H9 (cell line): Measurements from ENCODE around the gene MST1. TPM values are rescaled to one million over a fixed set of nuclear protein-coding genes. Genes with fewer than 3 reads are reported as not detected.

Experiments used
- DNase-seq: peaks from one replicate; pipeline ENCODE4 v3.0.0-alpha.2; 2017
- H2AFZ ChIP-seq: one replicate; pipeline ENCODE4 v1.6.1; 2013; ENCODE audit warnings: mild to moderate bottlenecking, low read length, control low read depth, moderate library complexity
- H2AK5ac ChIP-seq: 2 replicates; pipeline ENCODE4 v1.6.1; 2013; ENCODE audit warnings: low read length, control low read depth, mixed read lengths; ENCODE audit not compliant: insufficient read length
- H2BK120ac ChIP-seq: one replicate; pipeline ENCODE4 v1.6.1; 2013; ENCODE audit warnings: low read depth, mild to moderate bottlenecking, low read length, control low read depth, inconsistent platforms; ENCODE audit not compliant: poor library complexity, severe bottlenecking
- H2BK12ac ChIP-seq: 2 replicates; pipeline ENCODE4 v1.6.1; 2013; ENCODE audit warnings: low read length, control low read depth, mixed read lengths, low read depth; ENCODE audit not compliant: insufficient read length
- H2BK15ac ChIP-seq: 2 replicates; pipeline ENCODE4 v1.6.1; 2013; ENCODE audit warnings: low read depth, low read length, control low read depth
- H2BK20ac ChIP-seq: one replicate; pipeline ENCODE4 v1.6.1; 2013; ENCODE audit warnings: low read depth, mild to moderate bottlenecking, low read length, control low read depth, inconsistent platforms; ENCODE audit not compliant: poor library complexity, severe bottlenecking
- H2BK5ac ChIP-seq: 2 replicates; pipeline ENCODE4 v1.6.1; 2013; ENCODE audit warnings: low read length, control low read depth, mixed read lengths; ENCODE audit not compliant: insufficient read length
- H3K14ac ChIP-seq: 2 replicates; pipeline ENCODE4 v1.6.1; 2013; ENCODE audit warnings: low read length, control low read depth; ENCODE audit not compliant: insufficient read depth
- H3K18ac ChIP-seq: 2 replicates; pipeline ENCODE4 v1.6.1; 2013; ENCODE audit warnings: low read depth, mild to moderate bottlenecking, mixed read lengths, low read length, control low read depth; ENCODE audit not compliant: insufficient read length
- H3K23ac ChIP-seq: 2 replicates; pipeline ENCODE4 v1.6.1; 2013; ENCODE audit warnings: low read length, control low read depth, mixed read lengths, low read depth; ENCODE audit not compliant: insufficient read length
- H3K23me2 ChIP-seq: 2 replicates; pipeline ENCODE4 v1.6.1; 2013; ENCODE audit warnings: low read depth, mild to moderate bottlenecking, mixed read lengths, low read length, control low read depth; ENCODE audit not compliant: insufficient read length, poor library complexity, severe bottlenecking
- H3K27ac ChIP-seq: 2 replicates; pipeline ENCODE4 v1.5.1; 2013; ENCODE audit warnings: low read length, control low read depth, mixed read lengths, low read depth; ENCODE audit not compliant: insufficient read length
- H3K27me3 ChIP-seq: 2 replicates; pipeline ENCODE4 v1.6.1; 2013; ENCODE audit warnings: low read length, control low read depth, inconsistent platforms; ENCODE audit not compliant: insufficient read depth
- H3K4ac ChIP-seq: 2 replicates; pipeline ENCODE4 v1.6.1; 2013; ENCODE audit warnings: low read depth, mild to moderate bottlenecking, control low read depth, inconsistent platforms, low read length, moderate library complexity
- H3K4me1 ChIP-seq: 2 replicates; pipeline ENCODE4 v1.6.1; 2013; ENCODE audit warnings: low read length, control low read depth, inconsistent platforms; ENCODE audit not compliant: insufficient read depth
- H3K4me2 ChIP-seq: 2 replicates; pipeline ENCODE4 v1.6.1; 2013; ENCODE audit warnings: low read length, control low read depth, mixed read lengths; ENCODE audit not compliant: insufficient read length, insufficient read depth
- H3K56ac ChIP-seq: 2 replicates; pipeline ENCODE4 v1.6.1; 2013; ENCODE audit warnings: low read depth, mild to moderate bottlenecking, mixed read lengths, low read length, control low read depth; ENCODE audit not compliant: insufficient read length
- H3K79me1 ChIP-seq: 2 replicates; pipeline ENCODE4 v1.6.1; 2013; ENCODE audit warnings: low read depth, mild to moderate bottlenecking, moderate library complexity, low read length, control low read depth, inconsistent platforms; ENCODE audit not compliant: insufficient read depth, poor library complexity, severe bottlenecking
- H3K79me2 ChIP-seq: 2 replicates; pipeline ENCODE4 v1.6.1; 2013; ENCODE audit warnings: low read length, control low read depth, inconsistent platforms; ENCODE audit not compliant: insufficient read depth
- H3K9ac ChIP-seq: 2 replicates; pipeline ENCODE4 v1.6.1; 2013; ENCODE audit warnings: low read length, control low read depth, mixed read lengths; ENCODE audit not compliant: insufficient read length; ENCODE audit errors: extremely low read depth
- H3K9me3 ChIP-seq: one replicate; pipeline ENCODE4 v1.6.1; 2013; ENCODE audit warnings: low read depth, low read length, inconsistent platforms; ENCODE audit not compliant: control insufficient read depth
- H3T11ph ChIP-seq: one replicate; pipeline ENCODE4 v1.6.1; 2013; ENCODE audit warnings: mild to moderate bottlenecking, low read length, control low read depth, inconsistent platforms
- H4K20me1 ChIP-seq: one replicate; pipeline ENCODE4 v1.6.1; 2013; ENCODE audit not compliant: control insufficient read depth, insufficient read length, insufficient read depth
- H4K5ac ChIP-seq: 2 replicates; pipeline ENCODE4 v1.6.1; 2013; ENCODE audit warnings: low read depth, mild to moderate bottlenecking, mixed read lengths, low read length, control low read depth; ENCODE audit not compliant: insufficient read length
- H4K8ac ChIP-seq: replicated peaks from 2 replicates; pipeline ENCODE4 v1.6.1; 2013; ENCODE audit warnings: low read length, control low read depth, mixed read lengths, low read depth; ENCODE audit not compliant: insufficient read length
- H4K91ac ChIP-seq: 2 replicates; pipeline ENCODE4 v1.6.1; 2013; ENCODE audit warnings: low read depth, mild to moderate bottlenecking, moderate library complexity, mixed read lengths, low read length, control low read depth; ENCODE audit not compliant: insufficient read length
- H3K27ac Mint-ChIP-seq, 3 experiments: 2 replicates in 2 of 3; 3 replicates in 1 of 3; pipeline ENCODE4 v1.8.0; 2020 to 2021; ENCODE audit warnings: mixed read lengths in 3 of 3, mild to moderate bottlenecking in 1 of 3, moderate library complexity in 1 of 3
- H3K27me3 Mint-ChIP-seq: 2 replicates; pipeline ENCODE4 v1.8.0; 2021; ENCODE audit warnings: low read depth, mild to moderate bottlenecking, moderate library complexity, mixed read lengths
- H3K36me3 Mint-ChIP-seq, 3 experiments: 2 replicates in 2 of 3; 3 replicates in 1 of 3; pipeline ENCODE4 v1.8.0; 2020 to 2021; ENCODE audit warnings: low read depth in 3 of 3, mixed read lengths in 3 of 3; ENCODE audit not compliant: insufficient read depth in 1 of 3
- H3K4me1 Mint-ChIP-seq, 2 experiments: 2 replicates each; pipeline ENCODE4 v1.8.0; 2020; ENCODE audit warnings: mixed read lengths in 2 of 2
- H3K4me3 Mint-ChIP-seq, 2 experiments: 2 replicates in 1 of 2; 3 replicates in 1 of 2; pipeline ENCODE4 v1.8.0; 2020 to 2021; ENCODE audit warnings: mild to moderate bottlenecking in 2 of 2, mixed read lengths in 2 of 2, moderate library complexity in 1 of 2
- H3K9me3 Mint-ChIP-seq, 2 experiments: 2 replicates in 1 of 2; 3 replicates in 1 of 2; pipeline ENCODE4 v1.8.0; 2020; ENCODE audit warnings: mild to moderate bottlenecking in 2 of 2, mixed read lengths in 2 of 2, moderate library complexity in 1 of 2
- CTCF ChIP-seq: fragments of 200-600 bp; sonication (generic); conservative IDR thresholded peaks from 3 replicates; pipeline ENCODE4 v1.8.0; 2021; ENCODE audit warnings: antibody characterized with exemption, mild to moderate bottlenecking
- WGBS: extraction: QIAGEN DNeasy Blood & Tissue Kit; methylation state at CpG from one replicate; pipeline ENCODE4 v1.1.7; 2013; ENCODE audit warnings: missing lambda C conversion rate, low lambda C conversion rate, mixed read lengths; ENCODE audit not compliant: insufficient read length; ENCODE audit errors: extremely low coverage; 5-methylcytosine and 5-hydroxymethylcytosine counted together
- total RNA-seq: library from RNA; stranded (reverse); gene quantifications from 2 replicates; pipeline ENCODE4 v1.2.1, GENCODE V29; 2021

Gene MST1
- total RNA-seq, 1 experiment from 2014 or later = 8.9 TPM

DNA sequence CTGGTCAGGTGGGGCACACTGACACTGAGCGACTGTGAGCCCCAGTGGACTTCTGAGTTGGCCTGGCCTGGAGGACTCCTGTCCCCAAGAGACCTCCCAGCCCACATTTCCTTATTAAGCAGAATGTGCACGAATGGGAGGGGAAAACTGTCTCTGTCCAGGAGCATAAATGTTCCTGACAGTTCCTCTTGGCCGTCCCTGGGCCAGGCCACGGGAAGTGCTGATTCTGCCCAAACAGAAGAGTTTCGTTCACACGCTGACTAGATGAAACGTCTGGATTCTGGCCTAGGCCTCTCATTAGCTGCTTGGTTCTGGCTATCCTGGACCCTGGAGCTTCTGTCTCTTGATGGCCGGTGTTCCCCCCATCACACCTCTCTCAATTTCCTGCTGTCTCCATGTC lies 44.6 kb downstream of the MST1 start:
- H3K79me2 ChIP-seq = no peaks in the 10 kb centered on the region
- no peak overlapping the region for H4K91ac ChIP-seq
- no peak overlapping the region for H2AK5ac ChIP-seq
- H3K23me2 ChIP-seq = no peaks in the 10 kb centered on the region
- no peak overlapping the region for H2BK15ac ChIP-seq
- no peak overlapping the region for H3K27ac Mint-ChIP-seq
- no peak overlapping the region for H3K18ac ChIP-seq
- no peak overlapping the region for H4K5ac ChIP-seq
- no peak overlapping the region for H3K56ac ChIP-seq
- no peaks in the 10 kb centered on the region for H3K9me3 ChIP-seq
- H4K8ac ChIP-seq = no peak overlapping the region
- no peaks in the 10 kb centered on the region for H3K79me1 ChIP-seq
- H3K4me1 Mint-ChIP-seq = no peaks in the 10 kb centered on the region
- TF ChIP-seq CTCF = no peak
- H2BK20ac ChIP-seq = no peak overlapping the region
- no peaks in the 10 kb centered on the region for H3K4me1 ChIP-seq
- no peak overlapping the region for H2BK5ac ChIP-seq
- H3K9ac ChIP-seq = no peak overlapping the region
- no peak overlapping the region for H3T11ph ChIP-seq
- no peak overlapping the region for H3K27ac ChIP-seq
- H3K14ac ChIP-seq = no peak overlapping the region
- no peak for DNase-seq
- H3K27me3 ChIP-seq = no peaks in the 10 kb centered on the region
- H2AFZ ChIP-seq = no peak overlapping the region
- H3K4me2 ChIP-seq = no peak overlapping the region
- H2BK120ac ChIP-seq = no peak overlapping the region
- no peak overlapping the region for H2BK12ac ChIP-seq
- no peaks in the 10 kb centered on the region for H3K27me3 Mint-ChIP-seq
- H3K9me3 Mint-ChIP-seq = no peaks in the 10 kb centered on the region
- WGBS = no CpG with 5 or more reads among the region's 8 CpGs
- no peak overlapping the region for H3K4ac ChIP-seq
- H4K20me1 ChIP-seq = no peaks in the 10 kb centered on the region
- H3K4me3 Mint-ChIP-seq = no peak overlapping the region
- no peak overlapping the region for H3K23ac ChIP-seq
- no peaks in the 10 kb centered on the region for H3K36me3 Mint-ChIP-seq
